HUDEP-2 (cell line): ENCODE measurements around the gene HS3ST1.

ENCODE experiments used
- DNase-seq, 76 experiments: peaks; one replicate each; lab custom pipeline; 2025; ENCODE audit not compliant: unreplicated experiment in 76 of 76; lab: John Stamatoyannopoulos, UW

Gene HS3ST1

GRCh38 chr4:11435557-11435956 is 6.9 kb upstream of the HS3ST1 start:
- no peak for DNase-seq

DNA sequence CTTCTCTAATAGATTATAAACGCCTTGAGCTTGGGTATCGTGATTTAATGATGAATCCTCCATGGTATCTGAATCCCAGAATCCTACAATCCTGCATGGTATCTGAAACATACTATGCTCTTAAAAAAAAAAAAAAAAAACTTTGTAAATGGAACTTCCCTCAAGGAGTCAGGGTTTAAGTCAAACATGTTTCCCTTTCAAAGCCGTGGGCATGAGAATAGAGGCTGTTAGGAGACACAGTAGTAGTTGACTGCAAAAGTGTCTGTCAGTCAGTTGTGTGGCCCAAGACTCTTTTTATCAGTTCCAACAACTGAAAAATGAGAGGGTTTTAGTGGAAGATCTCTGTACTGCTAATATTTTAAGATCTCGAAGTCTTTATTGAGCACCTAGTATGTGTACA is 2.4 kb upstream of the HS3ST1 start:
- DNase-seq = no peak

DNA sequence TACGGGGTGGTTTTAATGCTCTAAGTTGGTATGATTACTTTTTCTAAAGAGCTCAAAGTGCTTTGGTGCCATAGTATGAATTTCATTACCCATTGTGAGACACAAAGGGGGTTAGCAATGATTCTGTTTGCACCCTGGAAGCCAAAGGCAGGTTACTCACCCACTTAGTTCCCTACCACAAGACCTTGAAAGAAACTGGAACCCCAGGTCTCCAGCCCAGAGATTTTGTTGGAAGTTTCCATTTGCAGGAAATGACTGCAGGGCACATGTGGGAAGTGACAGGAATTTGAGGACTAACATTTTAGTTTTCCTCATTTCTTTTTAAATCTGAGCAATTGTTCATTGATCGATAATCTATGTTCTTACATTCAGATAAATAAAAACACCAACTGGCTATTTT is 1.8 kb upstream of the HS3ST1 start:
- DNase-seq = no peak

GRCh38 chr4:11429699-11430045 is 978 bp upstream of the HS3ST1 start:
- DNase-seq = no peak

- peak in 1 of 76 experiments; percentile 2 for DNase-seq
Measured at GRCh38 chr4:11428899-11429698, 405 bp upstream of the HS3ST1 start.

DNA sequence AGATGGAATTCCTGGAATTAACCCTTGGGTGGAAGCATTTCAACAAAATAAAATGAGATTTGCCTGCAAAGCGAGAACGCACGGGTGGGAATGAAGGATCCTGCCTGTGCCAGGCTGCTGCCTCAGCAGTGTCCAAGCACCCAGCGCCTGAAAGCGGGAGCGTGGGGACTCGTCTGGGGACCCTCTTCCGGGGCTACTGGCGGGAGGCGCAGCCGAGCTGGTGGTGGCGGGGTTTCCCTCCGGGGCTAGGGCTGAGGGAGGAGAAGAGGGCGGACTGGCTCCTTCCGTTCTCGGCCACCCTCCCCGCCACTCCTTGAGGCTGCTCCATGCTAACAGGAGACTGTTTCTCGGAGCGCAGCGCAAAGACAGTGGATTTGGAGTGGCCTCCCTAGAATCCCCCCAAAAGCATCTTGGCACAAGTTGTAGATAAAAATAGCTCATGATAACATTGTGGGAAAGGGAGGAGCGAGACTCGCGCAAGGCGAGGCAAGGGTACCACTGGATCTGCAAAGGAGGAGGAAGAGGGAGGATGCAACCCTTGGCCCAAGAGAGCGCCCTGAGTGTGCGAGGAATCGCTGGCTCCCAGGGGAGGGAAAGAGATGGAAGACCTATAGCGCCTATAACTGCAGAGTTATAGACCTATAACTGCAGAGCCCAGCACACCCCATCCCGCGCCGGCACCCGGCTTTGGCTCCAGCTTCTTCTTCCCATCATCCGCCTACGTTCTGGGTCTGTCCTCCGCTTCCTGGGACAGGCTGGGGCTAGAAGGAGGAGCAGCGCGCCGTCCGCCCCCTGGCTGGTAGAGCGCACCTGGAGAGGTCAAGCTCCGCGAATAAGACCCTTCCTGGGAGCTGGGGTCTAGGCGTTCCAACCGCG is 1.3 kb downstream of the HS3ST1 start:
- DNase-seq = no peak

DNA sequence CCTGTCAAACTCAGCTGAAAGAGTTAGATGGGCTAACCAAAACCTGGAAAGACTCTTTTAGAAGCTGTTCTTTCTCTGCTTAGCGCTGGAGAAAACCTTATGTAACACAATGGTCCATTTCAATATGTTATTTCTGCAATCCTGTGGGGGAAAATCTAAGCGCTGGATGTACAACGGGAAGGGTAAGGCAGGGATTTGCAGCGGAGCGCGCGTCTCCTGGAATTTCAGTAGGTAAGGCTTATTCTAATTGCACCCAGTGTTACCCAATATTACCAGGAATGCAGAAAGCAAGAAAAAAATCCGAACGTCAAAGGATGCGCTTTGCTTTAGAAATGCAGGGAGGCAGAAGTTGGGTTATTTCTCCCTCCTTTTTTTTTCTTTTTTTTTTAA is 2.0 kb downstream of the HS3ST1 start:
- DNase-seq = no peak

DNA sequence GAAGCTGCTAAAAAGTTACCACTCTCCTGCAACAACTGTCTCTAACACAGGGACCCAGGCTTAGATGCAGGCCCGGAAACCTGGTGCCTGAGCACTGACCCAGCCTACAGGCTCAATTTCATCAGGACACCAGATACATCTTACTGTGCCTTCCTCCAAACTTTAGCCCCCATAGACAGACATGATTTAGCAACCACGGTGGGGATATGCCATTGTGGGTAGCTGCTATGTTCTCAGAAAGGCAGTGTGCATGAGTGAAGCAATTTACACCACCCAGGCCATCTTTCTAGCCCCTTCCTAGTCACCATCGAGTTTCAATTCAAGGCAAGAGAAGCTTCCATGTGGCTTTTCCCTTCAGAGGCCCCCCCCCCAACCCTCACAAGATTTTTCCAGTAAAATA is 2.7 kb downstream of the HS3ST1 start:
- no peak for DNase-seq

GRCh38 chr4:11424856-11425255 is 3.8 kb downstream of the HS3ST1 start:
- DNase-seq = no peak

DNA sequence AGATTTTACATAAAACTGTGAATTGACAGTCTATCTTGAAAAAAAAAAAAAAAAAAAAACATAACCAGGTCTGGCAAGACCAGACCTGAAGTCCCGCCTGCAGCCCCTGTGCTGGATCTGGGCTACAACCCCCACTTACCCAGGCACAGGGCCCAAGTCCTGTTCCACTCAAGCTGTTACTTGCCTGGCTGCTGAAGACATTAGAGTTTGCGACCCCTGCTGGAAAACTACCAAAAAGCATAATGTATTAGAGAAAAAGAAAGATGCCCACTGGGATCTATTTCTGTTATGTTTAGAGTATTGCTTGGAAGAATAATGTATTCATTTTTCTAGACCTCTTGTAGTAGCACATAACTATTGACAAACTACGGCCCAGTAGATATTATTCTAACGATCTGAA is 4.7 kb downstream of the HS3ST1 start:
- DNase-seq = peak in 10 of 76 experiments; percentile 0 to 25 (median 6)

DNA sequence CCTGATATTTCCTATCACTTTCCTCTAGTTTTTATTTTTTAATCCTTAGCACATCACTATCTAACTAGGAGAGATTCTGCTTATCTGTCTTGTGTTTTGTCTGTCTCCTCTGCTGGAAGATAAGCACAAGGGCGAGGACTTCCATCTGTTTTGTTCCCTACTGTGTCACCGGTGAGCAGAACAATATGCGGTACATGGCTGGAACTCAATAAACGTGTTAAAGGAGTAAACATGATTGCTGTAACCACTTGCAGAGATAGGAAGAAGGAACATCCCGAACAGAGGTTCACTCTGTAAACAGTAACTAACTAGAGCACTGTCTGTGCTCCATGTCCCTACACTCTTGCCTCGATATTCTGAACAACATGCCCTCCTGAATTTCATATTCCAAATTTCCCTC is 5.2 kb downstream of the HS3ST1 start:
- DNase-seq = no peak

GRCh38 chr4:11421116-11421515 is 7.6 kb downstream of the HS3ST1 start:
- no peak for DNase-seq

DNA sequence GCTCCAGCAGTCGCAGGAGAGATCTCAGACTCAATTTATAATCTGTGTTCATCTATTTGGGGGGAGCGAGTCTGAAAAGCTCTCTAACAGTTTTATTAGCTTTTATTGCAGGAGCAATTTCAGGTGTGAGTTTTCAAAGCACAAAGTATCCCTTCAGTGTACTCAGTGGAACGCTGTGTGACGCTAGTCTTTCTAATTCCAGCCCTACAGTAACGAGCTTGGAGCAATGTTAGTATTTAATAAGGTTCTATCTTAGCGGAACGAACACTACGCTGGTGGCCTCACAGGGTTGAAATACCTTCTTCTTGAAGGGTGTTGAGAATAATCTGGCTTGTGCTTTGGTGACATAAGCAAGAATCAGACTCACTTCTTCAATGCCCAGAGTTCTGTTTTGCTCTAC is 8.4 kb downstream of the HS3ST1 start:
- no peak for DNase-seq

DNA sequence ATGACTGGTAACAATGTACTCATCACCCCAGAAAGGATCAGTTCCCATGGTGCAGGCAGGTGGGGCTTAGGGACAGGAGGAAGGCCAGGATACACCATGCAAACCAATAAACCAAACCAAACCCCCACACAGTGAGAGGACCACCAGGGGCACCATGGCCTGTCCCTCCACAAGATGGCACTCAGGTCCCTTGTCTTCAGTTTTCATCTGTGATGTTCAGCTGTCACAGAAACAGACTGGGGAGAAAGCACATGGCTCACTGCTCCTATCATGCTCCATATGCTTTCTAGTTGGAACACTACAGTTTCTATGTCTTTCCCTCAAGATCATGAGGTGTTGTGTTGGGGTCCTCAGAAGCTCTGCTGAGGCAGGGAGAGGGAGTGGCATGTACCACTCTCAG is 10.1 kb downstream of the HS3ST1 start:
- no peak for DNase-seq

DNA sequence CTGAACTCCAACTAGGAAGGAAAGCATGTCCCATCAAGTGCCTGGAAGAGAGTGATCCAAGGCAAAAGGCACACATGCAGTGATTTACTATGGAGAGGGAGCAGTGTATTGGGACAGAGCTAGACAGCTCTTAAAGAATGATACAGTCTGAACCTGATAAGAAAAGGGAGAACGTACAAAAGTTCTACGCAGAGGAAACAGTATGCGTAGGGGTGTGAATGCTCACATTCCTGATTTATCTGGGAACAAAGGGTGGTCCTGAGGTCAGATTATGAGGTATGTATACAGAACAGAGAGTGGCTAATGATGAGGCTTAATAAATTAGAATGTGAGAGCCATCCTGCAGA is 12.0 kb downstream of the HS3ST1 start:
- no peak for DNase-seq

GRCh38 chr4:11416071-11416766 is 12.5 kb downstream of the HS3ST1 start:
- DNase-seq = no peak

DNA sequence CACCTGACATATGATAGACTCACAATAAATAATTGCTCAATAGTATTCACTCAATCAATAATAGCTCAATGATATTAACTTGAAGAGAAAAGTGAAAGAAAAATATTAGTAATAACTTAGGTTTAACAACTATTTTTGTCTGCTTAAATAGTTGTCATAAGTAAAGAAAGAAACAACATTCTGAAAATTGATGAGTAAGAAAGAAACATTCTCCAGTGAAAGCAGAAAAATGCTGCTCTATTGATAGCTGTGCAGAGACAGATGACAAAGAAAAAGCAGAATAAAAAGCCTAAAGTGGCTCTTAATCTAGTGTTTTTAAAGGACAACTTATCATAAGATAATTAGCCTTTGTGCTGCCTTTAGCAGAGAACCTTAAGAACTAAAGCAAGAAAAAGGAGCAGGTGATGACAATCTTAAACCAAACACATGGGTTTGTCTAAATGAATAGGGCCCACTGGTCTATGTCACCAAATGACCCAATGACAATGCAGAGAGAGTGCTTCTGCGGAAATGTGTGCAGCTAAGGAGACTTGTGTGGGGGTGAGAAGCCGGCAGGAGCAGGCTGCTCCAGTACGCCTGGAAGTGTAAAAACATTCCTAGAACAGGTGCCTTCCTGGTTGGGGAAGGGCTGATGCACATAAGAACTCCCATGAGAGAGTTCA is 13.2 kb downstream of the HS3ST1 start:
- no peak for DNase-seq

GRCh38 chr4:11412211-11412610 is 16.5 kb downstream of the HS3ST1 start:
- no peak for DNase-seq

DNA sequence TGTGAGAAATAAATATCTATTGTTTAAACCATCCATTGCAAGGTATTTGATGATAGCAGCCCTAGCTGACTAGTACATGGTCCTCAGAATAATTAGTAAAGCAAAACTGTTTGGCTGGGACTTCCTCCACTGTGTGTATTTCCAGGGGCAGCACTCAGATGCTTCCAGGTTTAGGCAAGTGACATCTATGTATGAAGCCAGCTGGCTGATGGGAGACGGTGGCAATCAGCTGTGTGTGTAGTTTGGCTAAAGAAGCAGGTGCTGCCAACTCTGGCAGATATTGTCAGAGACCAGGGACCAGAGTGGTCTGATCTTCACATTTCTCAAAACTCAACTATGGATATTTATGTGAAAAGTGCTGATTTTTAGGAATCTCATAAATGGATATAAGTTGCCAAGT is 19.1 kb downstream of the HS3ST1 start:
- DNase-seq = no peak

- no peak for DNase-seq
Measured at GRCh38 chr4:11408233-11408967, 20.3 kb downstream of the HS3ST1 start.
